A172 (cell line): ENCODE data around the gene RIMKLA. TPM values are rescaled to one million over a fixed set of nuclear protein-coding genes. Genes with fewer than 3 reads are reported as not detected.
A peak's percentile ranks its signal among the peaks of the same experiment; 100 is the strongest.

Experiments
- DNase-seq: peaks from one replicate; pipeline ENCODE4 v3.0.0-alpha.2; 2015; ENCODE audit warnings: low spot score
- total RNA-seq: library from RNA; depleted of rRNA; stranded (reverse); fragments of >200 nt; shearing (Covaris generic); gene quantifications from 2 replicates; pipeline ENCODE4 v1.2.3, GENCODE V29; 2014

The RIMKLA gene
- total RNA-seq, 1 experiment from 2014 or later = not detected

- no peak for DNase-seq
These were observed 9.6 kb upstream of the RIMKLA start for GRCh38 chr1:42370876-42371549.

- DNase-seq = no peak
These were observed 7.8 kb upstream of the RIMKLA start for GRCh38 chr1:42372796-42373195.

GRCh38 chr1:42379794-42380585 is 602 bp upstream of the RIMKLA start:
- DNase-seq = peak; percentile 18

- DNase-seq = no peak
These were observed 685 bp downstream of the RIMKLA start for GRCh38 chr1:42381280-42381673.

DNA sequence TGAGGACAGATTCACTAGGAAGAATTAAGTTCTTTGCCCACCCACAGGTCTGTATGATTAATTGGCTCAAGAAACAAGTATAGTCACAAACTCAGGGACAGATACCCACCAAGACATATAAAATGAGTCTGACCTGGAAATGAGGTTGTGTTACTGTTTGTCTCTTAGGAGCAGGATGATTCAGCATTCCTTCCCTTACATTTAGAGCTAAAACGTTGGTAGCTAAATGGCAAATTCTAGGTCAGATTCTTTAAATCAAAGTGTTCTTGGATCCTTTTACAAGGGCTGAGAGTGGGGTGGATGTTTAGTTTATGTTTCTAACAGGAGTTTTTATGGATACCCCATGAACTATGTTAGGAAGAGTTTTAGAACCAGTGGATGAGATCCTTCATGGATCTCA is 4.7 kb downstream of the RIMKLA start:
- DNase-seq = peak; percentile 10

DNA sequence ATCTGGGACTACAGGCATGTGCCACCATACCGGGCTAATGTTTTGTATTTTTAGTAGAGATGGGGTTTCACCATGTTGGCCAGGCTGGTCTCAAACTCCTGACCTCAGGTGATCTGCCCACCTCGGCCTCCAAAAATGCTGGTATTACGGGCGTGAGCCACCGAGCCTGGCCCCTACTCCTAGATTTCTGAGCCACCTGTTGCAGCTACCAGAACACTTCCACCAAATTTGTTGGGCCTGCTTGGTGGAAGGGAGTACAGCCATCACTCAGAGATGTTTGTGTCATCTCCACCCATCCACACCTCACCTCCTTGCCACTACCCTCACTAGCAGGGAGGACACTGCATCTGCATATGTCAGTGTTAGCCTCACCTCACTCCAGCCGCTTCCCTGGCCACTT is 5.5 kb downstream of the RIMKLA start:
- DNase-seq = no peak

DNA sequence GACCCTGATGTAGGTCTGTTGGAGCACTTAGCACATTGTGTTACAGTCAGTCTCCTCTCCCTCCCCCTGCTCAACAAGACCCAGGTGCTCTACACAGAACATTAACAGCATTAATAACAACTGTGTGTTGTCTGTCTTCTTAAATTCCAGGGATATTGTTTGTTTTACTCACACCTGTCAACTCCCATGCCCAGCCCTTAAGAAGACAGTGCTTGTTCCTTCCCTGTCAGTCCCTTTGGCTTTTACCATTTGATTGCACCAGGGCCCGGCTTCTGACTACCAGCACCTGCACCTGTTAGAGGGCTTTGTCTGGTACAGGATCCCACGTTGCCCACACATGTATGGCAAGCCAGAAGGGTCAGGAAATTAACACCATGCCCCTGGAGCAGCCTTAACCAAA is 11.7 kb downstream of the RIMKLA start:
- no peak for DNase-seq

DNA sequence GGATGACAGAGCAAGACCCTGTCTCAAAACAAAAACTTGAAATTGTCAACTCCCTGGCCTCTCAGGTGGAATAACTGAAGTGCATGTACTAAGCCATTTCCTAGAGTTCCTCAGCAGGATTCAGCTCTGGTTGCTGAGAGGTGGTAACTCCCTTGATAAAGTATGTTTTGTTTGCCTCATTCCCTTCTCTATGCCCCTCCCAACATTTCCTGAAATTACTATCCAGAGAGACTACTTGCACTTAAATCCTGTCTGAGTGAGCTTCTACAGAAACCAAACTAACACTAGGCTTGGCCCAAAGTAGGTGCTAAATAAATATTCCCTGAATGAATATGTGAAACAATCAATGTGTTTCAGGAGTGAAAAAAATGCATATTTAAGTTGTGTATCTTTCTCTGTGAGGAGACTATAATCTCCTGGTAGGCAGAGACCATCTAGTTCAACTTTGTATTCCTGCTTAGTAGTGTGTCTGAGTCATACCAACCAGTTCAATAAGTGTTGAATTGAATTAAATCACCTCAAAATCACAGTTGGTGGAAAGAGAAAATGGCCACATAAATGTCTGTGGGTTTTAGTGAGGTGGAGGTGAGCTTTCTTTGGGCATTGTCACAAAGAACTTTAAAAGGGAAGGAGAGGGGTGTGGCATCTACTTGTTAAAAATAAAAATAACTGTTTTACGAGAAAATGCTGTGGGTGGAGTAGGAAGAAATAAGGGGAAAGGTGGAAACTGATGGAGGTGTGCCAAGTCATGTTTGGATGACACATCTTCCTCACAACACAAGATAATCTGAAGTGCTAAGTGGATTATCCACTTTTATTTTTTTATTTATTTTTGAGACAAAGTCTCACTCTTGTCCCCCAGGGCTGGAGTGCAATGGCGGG is 12.6 kb downstream of the RIMKLA start:
- DNase-seq = peak; percentile 41

- DNase-seq = no peak
These were observed 18.9 kb downstream of the RIMKLA start for GRCh38 chr1:42399315-42400100.

DNA sequence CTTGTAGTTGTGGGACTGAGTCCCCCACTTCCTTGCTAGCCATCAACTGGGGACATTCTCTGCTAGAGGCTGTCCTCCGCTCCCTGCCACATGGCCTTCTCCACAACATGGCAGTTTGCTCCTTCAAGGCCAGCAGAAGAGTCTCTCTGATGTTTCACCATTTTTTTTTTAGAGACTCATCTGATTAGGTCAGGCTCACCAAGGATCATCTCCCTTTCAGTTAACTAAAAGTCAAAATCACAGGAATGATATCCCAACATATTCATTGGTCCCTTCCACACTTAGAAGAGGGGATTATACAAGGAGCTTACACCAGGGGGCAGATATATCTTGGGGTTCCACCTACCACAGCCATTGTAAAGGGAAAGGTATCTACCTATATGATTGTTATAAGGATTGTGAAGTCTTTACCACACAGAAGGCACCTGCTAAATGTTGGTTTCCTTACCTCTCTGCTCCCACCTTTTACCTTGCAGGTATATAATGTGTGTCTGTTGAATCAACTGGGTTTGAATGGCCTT is 23.3 kb downstream of the RIMKLA start:
- no peak for DNase-seq

GRCh38 chr1:42414551-42415496 is 34.2 kb downstream of the RIMKLA start:
- no peak for DNase-seq

DNA sequence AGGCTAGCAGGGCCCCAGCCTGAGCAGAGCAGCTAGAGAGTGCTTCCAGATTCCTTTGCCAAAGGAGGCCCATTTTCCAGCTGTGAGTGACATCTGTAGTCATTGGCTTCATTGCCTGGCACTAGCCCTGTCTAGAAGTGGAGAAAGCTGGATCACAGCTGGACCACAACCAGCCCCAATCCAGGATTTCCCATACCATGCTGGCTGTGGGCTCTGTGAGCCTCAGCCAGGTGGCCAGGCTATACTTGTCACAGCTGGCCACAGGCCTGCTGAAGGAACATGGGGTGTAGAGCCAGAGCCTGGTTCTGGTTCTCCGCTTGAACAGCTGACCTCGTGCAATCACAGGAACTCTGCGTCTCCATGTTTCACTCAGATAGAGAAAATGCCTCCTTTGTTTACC is 36.6 kb downstream of the RIMKLA start:
- no peak for DNase-seq

- no peak for DNase-seq
These were observed 37.9 kb downstream of the RIMKLA start for GRCh38 chr1:42418516-42418915.

DNA sequence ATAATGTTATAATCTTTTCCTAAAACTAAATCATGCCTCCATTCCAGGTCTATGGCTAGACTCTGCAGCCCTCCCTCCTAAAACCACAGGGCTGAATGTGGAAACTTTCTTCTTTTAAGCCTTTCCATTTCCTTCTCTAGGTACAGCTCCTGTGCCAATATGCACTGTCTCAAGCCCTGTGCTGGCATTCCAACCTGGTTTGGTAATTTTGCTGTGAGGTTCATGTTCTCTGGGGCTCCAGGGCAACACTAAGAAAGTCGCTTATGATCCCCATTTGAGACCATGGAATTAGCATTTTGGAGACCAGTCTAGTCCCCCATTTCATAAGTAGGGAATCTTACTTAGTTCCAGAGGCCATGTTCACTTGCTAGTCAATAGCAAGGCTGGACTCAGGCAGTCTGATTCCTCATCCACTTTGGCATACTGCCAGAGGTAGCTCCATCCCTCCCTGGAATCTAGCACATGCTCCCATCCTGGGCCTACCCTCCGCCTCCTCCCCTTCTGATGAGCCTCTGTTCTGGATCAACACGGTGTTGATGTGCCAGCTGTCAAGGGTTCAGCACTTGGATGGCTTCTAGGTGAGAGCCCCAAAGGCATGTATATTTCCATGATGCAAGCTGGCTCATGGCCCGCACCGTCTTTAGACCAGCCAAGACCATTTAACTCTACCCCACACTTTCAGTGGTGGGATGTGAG is 38.7 kb downstream of the RIMKLA start:
- no peak for DNase-seq

DNA sequence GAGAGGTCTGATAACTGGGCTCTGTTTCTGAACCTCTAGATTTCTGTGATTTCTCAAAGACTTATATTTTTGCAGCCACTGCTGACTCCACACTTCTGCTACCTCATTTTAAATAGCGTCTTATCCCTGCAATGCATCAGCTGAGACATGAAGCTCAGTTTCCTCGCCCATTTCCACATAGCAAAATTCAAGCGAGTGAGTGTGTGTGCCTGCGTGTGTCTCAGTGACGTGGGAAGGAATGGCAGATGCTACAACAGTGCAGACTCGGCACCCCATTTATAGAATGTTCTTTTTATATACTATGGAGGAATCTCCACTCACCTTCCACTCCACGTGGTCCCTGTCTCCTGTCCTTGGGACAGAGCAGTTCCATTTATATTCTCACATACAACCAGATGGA is 39.5 kb downstream of the RIMKLA start:
- no peak for DNase-seq

- peak; percentile 70 for DNase-seq
These were observed 40.5 kb downstream of the RIMKLA start for GRCh38 chr1:42420911-42421585.

GRCh38 chr1:42422737-42423136 is 42.1 kb downstream of the RIMKLA start:
- DNase-seq = no peak

DNA sequence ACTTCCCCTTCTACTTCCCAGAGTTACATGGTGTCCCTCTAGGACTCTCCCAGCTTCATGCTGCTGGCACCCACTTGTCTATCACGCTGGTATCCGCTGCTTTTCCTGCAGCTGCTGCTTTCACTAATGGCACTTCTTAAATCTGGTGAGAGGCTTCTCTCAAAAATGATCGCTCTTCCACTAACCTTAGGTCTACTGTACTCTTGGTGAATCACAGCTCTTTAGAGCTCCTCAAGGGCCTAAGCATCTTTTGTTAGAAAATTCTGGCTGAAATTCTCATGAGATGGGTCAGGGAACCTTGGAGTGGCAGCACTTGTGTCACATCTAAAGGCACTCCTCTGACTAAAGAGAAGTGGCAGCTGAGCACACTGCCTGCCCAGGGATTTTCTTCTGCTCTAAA is 43.1 kb downstream of the RIMKLA start:
- DNase-seq = no peak

GRCh38 chr1:42424201-42424600 is 43.6 kb downstream of the RIMKLA start:
- no peak for DNase-seq
